ENCODE data around the gene ARNT2.

GRCh38 chr15:80386151-80386550 is 18.0 kb upstream of the ARNT2 start:
- TF ChIP-seq CTCF (IDR thresholded peaks at IDR 0.05; ENCODE audit: low read length) (no peak), EZH2 (optimal IDR thresholded peaks at IDR 0.05; ENCODE audit: low read depth, low read length) (no peak)
